Measurements from ENCODE around the gene HECA.
"Not testable (repeated sequence)": the region's sequence is repeated elsewhere in the genome, so short reads cannot be mapped to it uniquely, and the experiment has no call there.

DNA sequence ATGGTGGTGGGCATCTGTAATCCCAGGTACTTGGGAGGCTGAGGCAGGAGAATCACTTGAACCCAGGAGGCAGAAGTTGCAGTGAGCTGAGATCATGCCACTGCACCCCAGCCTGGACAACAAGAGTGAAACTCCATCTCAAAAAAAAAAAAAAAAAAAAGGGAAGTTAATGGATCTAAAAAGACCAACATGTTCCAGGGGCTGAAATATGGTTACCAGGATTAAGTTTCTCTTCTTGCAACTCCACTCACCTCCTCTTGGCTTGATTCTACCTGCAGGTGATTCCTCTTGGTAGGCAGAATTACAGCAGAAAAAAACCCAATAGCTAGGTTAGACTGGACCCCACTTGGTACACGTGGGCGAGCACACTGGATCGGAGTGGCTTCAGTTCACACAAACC is 93.5 kb downstream of the HECA start:
- not testable (repeated sequence) for TF ChIP-seq POLR2A (IDR thresholded peaks at IDR 0.05; ENCODE audit: low read depth, low read length); POLR2AphosphoS5 (IDR thresholded peaks at IDR 0.05; ENCODE audit: low read depth, low read length); TAF1 (IDR thresholded peaks at IDR 0.05; ENCODE audit: low read depth, low read length); SPI1 (IDR thresholded peaks at IDR 0.05; ENCODE audit: low read depth, low read length); PAX5 (IDR thresholded peaks at IDR 0.05; ENCODE audit: insufficient read depth, low read length, severe bottlenecking)
